SKM-1 treated with dmso at 0.1 percent for 144 hours (cell line): Measurements from ENCODE around the gene EGFR.

Source experiments
- DNase-seq: peaks from one replicate; lab custom pipeline; 2025; ENCODE audit not compliant: unreplicated experiment; lab: John Stamatoyannopoulos, UW

The EGFR gene

DNA sequence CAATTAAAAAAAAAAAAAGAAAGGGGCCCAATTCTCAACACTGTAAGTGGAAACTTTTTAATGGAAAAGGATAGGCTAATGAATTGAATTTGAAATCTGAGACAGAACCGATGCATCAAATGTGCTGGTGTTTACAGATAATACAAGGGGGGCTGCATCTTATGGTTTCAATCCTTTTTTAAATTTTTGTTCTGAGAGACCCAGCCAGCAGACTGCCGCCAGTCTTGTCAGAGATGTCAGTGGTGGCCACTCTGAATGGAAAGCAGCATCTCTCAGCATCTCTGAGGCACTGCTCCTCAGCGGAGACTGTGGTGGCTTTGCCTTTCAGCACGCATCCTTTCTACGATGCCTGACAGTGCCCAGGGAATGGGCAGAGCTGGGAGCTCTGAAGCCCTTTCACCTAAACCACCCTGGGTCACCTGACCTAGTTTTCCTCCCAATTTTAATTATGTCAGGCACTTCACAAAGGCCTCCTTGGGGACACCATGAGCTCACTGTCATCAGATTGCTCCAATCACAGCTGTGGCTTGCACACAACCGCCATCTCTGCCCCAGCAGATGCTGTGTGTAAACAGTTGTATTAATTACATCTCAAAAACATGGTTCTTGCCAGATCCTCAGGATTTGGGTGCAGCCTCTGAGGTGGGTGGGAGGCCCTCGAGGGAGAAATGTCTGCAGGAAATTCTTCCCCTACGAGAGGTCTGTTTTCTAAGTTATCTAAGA lies 81.2 kb downstream of the EGFR start:
- DNase-seq: no peak

DNA sequence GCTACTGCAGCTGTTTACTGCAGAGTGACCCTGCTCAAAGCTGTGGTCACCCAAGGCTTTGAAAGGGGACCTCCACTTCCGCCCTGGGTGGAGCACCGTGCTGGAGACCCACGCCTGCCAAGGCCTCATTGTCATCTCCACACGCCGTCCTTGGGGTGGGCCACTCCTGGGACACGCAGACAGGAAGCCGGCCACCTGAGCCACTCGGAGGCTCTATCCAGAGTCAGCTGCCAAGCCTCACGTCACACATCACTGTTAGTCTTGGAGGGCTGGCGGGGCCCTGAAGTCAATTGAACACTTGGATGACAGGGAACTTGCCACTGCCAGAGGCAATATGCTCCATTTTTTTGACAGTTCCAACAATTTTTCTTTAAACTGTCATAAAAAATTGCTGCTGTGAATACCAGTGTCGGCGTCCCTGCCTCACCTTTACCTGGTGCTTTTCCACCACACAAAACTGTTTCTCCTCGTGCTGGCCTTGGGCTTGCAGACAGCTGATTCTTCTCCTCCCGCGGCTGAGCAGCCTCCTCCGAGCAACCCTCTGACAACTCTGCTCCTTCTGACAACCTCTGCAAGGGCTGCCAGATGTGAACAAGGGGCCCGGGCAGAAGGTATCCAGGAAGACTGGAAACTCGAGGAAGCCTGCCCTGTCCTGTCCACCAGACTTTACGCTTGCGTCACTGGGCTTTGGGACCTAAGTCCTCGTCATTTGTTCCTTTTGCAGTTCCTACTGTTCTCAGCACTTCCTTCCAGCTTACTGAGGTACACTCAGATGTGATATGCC lies 81.9 kb downstream of the EGFR start:
- no peak for DNase-seq

DNA sequence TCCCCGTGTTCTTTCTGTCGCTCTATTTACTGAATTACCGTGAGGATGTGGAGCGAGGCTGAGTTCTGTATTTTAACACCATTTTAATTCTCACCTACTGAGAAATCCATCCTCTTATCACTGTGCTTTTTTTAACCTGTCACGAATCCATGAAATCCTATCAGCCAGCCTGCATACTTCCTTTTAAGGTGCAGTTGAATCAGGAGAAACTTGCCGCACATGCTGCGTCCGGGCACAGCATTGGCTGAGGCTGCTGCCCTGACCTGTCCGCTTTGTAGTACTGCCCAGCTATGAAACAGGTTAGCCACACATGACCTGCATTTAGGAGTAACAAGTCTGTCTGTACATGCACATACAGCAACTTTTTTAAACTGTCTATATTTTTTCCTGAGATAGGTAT lies 82.5 kb downstream of the EGFR start:
- no peak for DNase-seq

DNA sequence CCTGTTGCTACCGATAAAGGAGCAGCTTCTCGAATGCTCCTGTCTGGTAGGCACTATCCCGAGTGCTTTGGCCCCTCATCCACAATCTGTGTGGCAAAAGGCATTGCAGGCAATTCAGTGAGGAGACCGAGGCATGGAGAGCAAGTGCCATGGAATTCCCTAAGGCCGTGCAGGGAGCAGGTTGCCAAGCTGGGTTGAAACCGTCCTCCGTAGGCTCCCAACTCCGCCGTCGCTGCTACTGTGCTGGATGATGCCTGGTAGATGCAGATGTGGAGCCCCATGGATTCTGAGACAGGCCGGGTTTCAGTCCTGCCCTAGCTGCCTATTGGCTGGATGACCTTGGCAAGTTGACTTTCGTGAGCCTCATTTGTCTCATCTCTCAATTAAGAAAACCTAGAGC lies 85.3 kb downstream of the EGFR start:
- no peak for DNase-seq

DNA sequence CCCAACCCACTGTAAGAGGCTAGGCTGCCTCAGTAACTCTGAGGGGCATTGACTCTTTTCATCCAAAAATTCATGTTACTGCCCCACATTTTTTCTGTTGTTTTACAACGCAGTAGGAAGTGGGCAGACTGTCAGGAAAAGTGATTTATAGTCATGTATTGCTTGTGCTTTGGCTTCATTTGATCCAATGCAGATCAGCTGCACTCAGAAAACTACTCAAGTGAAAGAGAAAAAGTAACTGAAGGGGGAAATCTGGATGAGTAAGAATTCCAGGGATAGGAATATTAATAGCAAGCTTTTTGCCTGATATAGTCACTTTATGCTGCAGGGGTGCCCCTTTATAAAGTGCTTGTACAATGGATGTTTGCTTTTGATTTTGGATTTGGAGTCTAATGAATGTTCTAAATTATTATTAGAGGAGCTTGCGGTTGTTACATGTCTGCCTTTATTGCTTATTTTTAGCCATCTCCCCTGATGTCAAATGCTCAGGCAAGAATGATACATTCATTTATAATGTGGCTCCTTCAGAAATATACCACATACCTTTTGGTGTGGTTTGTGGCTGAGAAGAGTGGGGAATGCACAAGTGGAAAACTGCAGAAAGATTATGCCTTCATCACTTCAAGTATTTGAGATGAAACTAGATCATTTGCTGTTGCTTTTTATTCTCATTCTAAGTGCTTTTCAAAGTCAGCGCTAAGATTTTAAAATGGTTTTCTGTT lies 86.1 kb downstream of the EGFR start:
- no peak for DNase-seq

DNA sequence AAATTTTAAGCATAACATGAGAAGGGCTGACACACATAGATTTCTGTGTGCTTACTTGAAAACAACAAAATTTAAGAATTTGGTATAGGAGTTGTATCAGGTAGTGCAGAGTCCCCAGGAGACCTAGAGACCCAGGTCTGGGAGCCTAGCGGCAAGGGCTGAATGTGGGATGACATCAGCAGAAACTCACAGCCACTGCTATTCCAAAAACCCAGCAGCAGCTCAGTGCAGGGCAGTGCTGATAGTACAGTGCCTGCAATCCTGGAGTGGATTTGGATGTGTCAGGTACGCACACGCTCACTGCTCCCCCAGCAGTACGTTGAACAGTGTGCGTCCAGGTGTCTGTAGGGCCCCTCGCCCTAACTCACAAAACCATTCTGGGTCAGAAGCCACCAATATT lies 87.1 kb downstream of the EGFR start:
- no peak for DNase-seq

DNA sequence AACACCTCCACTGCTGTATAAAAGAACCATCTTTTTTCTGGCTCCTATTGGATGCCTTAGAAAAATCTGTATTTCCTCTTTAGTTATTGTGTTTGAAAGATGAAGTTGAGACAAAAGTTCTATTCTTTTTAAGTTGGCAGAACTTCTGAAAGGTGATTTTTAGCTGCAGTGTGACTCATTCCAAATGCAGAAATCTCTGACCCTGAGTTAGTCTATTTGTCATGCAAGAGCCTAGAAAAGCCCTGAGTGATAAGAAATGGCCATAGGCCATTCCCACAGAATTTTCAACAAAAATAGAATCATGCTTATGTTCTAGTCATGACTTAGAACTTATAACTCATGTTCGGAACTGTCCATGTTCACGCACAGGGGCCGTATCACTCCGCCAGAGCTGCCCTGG lies 89.1 kb downstream of the EGFR start:
- DNase-seq: no peak

DNA sequence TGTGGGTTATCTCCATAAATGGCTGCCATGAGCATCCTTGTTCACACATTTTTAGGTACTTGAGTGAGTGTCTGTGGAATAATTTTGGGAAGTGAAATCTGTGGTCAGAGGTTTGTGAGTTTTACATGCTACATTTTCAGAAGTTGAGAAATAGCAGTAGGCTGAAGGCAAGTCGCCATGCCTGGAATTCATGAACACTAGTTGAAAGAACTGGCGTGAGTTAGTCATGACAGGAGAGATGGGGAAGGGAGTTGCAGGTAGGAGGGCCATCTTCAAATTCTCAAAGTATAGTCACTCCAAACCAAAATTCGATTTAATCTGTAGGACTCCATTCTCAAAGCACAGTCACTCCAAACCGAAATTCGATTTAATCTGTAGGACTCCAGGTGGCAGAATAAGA lies 89.6 kb downstream of the EGFR start:
- DNase-seq: no peak

DNA sequence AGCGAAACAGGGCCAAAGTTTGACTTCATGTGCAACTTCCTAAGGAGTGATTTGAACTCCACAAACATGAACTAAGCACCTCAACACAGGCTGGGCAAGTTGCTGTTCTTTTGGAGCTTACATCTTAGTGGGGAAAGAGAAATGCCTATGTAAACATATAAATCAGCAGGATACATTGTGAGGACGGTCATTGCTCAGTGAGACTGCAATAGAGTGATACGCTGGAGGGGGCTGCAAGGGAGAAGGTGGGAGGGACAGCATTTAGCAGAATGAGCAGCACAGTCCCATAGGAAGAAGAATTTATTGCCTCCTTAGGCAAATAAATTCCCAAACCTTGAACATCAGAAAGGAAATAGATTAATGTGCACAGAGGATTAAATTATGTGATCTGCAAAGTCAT lies 90.0 kb downstream of the EGFR start:
- DNase-seq: no peak

DNA sequence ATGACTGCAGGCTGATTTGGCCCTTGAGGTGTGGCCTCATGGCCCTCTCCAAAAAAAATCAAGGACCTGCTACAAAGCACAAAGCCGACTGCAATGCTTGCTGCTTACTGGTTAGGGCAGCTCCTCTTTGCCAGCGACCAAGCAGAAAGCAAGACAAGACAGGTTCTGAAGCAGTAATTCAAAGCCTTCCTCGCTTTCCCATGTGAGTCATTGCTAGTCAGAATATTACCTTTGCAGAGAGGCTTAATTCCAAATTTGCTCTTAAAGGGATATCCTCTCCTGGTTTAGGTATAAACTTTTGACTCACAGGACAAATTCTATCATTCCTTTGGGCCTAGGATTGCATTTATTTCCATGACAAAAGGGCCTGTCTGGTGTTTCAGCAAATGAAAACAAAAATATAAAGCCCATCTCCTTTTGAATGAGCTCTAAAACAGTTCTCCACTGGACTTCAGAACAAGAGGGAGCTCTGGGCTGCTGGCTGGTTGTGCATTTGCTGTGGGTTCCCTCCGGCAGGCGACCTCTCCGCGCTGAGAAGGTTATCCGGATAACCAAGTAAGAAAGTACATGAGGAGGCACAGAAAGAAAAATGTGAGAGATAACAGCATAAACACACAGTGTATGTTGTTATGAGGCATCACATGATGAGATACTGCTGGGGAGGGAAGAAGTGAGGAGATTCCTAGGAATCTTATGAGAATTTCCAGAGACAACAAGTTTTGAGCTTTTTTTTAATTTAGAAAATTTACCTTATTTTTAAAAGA lies 90.8 kb downstream of the EGFR start:
- DNase-seq: no peak

DNA sequence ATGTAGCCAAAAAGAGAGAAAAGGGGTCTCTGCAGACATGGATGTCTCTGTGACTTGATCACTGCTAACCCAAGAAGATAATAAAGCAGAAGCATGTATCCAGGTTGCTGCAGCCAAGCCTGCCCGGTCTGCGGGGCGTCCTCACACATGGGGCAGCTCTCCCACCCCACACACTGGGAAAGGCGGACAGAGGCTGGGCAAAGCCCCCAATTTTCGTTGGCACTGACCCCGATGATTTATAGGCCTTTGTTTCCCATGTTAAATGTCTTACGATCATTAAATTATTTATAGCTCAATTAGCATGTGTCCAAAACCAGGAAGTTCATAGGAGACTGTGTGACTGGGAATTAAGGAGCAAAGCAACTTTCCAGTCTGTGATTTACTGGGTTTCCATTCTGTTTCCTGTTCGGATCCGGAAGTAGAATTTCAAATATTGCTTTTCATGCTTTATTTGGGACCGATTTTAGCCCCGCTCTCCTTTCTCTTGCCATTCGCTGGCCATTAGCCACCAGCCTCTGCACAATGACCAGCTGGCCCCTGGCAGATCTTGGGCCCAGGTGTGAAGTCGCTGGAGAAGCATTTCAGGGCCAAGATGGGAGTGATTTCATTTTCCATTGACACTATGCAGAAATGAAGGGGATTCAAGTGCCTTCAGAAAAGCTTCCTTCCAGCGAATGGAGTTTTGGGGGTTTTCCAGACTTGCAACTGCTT lies 91.6 kb downstream of the EGFR start:
- DNase-seq: no peak

DNA sequence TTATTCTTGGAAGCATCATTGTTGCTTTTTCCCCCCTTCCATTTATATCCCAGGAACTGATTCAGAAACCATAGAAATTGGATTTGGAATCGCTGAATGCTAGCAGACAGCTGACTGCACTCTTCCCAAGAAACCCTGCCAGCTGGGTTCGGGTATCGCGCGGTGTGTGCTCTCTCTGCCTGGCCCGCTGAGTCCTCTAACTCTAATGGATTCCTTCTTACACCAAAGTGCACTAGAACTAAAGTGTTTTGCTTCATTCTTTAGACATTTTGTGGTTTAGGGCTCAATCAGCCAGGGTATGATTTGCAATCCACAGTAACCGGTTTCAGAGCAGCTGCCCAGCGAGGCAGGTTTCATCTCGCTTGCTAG lies 92.2 kb downstream of the EGFR start:
- DNase-seq: no peak

DNA sequence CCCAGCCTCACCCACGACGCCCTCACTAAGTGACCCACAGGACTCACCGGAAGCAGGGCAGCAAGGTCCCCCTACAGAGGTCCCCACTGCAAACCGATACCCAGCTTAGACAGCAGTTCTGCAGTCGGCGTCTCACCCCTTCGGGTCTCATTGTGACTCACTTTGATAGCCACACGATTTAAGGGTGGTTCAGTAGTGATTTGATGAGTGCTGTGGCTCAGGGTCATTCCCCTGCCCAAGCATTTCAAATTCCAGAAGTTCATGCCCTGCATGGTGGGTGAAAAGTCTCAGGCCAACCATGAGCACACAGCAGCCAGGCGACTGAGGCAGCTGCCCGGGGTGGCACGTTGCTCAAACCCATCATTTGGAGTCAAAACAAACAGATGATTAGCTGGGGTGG lies 93.2 kb downstream of the EGFR start:
- DNase-seq: no peak

DNA sequence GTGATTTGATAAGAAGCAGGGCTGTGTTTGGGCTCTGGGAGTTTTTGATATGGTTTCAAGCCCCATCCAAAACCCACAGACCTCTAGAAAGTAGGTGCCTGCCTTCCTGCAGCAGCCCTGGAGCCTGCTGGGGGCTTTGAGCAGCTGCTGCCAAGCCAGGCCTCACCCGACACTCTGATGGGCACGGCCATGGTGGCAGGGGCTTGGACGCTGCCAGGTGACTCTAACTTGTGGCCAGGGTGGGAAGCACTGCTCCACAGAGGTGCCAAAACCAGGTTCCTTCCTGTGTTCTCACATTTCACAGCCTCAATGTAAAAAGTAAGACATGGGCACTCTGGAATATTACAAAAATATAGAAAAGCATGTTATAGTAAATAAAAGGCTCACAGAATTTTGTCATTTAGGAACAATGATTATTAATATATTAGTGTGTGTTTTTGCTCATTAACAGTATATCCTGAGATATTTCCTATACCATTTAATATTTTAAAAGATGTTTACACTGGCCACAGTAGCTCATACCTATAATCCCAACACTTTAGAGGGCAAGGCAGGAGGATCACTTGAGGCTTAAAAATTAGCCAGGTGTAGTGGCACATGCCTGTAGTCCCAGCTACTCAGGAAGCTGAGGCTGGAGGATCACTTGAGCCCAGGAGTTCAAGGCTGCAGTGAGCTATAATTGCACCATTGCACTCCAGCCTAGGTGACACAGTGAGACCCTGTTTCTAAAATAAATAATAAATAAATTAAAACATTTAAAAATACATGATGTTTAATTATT lies 95.1 kb downstream of the EGFR start:
- no peak for DNase-seq

DNA sequence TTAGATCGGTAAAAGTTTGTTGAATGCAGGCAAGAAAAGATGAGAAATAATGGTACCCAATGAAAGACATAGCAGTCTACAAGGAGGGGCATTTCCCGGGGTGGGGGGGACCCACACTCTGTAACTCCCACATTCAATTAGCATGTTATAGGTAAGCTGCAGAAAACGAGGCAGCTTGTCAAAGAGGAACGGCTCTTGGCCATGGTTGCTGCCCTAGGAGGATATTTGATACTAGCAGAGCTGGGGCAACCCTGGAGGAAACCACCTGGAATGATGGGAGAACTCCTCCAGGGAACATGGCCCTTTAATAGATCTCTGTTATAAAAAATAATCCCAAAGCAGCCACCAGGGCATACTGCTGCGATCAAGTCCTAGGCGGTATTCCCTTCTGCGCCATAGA lies 98.5 kb downstream of the EGFR start:
- DNase-seq: no peak

DNA sequence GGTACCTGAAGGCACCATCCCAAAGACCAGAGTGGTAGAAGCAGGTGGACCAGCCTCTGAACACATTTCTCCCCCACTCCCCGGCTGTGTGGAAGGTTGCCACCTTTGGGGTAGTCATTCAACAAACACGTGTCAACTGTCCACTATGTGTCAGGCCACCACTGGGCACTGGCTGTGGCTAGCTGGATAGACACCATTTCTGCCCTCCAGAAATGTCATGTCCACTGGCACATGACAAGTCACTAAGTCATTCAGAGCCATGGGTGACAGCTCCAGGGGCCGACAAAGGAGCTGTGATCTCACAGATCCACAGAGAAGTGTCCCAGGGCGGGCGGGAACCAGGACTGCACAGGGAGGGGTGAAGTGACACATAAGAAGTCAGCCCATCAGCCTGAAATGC lies 99.6 kb downstream of the EGFR start:
- no peak for DNase-seq

DNA sequence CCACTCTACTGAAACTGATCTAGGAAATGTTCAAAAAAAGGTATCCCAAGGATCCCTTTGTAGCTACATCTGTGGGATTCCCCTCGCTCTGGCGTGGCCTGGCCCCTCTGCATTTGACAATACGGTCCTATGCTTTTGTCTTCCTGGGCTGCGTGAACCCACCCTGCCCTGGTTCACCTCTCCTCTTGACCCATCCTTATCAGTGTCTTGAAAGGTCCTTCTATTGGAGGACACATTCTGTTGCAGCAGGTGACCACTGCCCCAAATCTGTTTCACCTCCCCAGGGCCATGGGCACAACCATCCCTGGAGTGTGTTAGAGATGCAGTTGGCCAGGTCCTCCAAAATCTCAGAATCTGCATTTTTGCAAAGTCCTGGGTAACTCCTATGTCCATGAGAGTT lies 100.8 kb downstream of the EGFR start:
- no peak for DNase-seq

DNA sequence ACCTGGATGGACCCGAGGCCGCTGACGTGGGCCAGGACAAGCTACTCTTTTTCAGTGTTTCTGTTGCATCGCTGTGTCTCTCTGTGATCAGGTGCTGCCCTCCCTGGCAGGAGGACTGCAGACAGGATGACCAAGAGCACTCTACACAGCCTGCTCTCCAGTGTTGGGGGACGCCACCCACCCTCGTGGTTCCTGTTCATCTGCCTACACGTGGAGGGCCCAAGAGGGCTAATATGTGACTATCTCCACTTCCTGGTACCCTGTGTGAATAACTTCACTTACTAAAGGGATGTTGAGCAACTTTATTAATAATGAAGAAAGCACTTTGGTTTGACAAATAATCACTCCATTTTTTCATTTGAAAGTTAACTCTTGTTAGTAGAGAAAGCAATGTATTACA lies 101.3 kb downstream of the EGFR start:
- no peak for DNase-seq

DNA sequence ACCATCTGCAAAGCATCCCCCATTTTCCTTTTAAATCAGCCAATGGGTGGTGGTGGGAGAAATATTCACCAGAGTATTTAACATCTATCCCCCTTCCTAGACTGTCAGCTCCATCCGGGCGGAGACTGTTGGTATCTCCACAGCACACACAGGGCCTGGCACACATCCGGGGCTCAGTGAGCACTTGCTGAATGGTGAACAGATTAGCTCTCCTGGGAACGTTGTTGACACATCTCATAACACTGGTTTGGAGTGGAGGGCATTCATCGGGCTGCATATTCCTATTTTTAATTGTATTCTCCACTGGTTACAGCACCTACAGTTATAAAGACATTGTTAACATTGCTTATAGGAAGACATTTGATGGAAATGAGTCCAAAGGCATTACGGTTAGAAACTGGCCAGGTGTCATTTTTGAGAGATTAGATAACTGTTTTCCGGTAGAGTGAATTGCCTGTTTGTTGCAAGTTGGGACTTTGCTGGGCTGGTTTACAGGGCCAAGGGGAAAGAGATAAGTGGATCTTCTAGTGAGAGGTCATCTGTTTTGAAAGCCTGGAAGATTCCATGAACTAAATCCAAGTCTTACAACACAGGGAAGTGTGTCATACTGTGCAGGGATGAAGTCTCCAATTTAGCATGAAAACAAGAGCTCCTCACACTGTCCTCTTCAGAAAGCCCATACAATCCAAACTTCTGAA lies 101.8 kb downstream of the EGFR start:
- no peak for DNase-seq
